ENCODE measurements around the gene IPO4.

GRCh38 chr14:24132976-24133375 lies 55.6 kb downstream of the IPO4 start:
- no peak for TF ChIP-seq CTCF (IDR thresholded peaks at IDR 0.05)
- no peak for TF ChIP-seq POLR2A (IDR thresholded peaks at IDR 0.05)
